GM12865 (cell line): Measurements from ENCODE around the gene PPFIBP2.

Experiments
- DNase-seq: peaks from one replicate; pipeline ENCODE4 v3.0.0; 2010; ENCODE audit warnings: low read depth
- H3K4me3 ChIP-seq: 2 replicates; pipeline ENCODE4 v1.5.1; 2011; ENCODE audit warnings: mild to moderate bottlenecking, low read depth, low read length, control low read depth
- TF ChIP-seq, protein P1 (sequence below): IDR thresholded peaks from 2 replicates; pipeline ENCODE4 v1.5.1; 2011; ENCODE audit warnings: low read length, control low read depth, low read depth, inconsistent platforms; ENCODE audit not compliant: insufficient read depth; ENCODE audit errors: missing control alignments

PPFIBP2 gene

DNA sequence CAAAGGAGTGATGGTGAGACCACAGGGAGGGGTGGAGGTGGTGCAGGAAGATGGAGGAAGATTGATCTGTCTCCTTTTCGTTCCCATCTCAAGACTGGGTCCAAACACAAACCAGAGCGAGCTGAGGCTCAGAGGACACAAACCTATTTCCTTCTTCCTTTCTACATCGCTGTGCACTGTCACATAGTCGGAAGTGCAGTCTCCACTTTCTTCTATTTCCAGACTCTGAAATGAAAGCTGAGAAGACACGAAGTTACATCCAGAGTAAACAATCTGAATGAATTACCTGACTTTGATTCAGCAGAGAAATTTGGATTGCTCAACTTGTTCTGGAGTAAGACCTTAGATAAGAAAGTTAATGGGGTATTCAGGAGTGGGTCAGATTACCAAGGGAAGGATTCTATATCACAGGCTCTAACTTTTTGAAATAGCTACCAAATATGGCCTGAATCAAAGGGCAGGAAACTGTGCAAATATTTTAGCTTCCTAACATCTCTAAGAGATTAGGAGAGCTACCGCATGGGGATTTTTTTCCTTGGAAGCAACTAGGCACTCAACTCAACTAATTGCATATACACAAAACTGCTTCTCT lies 178.1 kb downstream of the PPFIBP2 start:
- no peak overlapping the region for H3K4me3 ChIP-seq
- no peak for DNase-seq
- TF ChIP-seq, protein P1, sequence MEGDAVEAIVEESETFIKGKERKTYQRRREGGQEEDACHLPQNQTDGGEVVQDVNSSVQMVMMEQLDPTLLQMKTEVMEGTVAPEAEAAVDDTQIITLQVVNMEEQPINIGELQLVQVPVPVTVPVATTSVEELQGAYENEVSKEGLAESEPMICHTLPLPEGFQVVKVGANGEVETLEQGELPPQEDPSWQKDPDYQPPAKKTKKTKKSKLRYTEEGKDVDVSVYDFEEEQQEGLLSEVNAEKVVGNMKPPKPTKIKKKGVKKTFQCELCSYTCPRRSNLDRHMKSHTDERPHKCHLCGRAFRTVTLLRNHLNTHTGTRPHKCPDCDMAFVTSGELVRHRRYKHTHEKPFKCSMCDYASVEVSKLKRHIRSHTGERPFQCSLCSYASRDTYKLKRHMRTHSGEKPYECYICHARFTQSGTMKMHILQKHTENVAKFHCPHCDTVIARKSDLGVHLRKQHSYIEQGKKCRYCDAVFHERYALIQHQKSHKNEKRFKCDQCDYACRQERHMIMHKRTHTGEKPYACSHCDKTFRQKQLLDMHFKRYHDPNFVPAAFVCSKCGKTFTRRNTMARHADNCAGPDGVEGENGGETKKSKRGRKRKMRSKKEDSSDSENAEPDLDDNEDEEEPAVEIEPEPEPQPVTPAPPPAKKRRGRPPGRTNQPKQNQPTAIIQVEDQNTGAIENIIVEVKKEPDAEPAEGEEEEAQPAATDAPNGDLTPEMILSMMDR = no peak

DNA sequence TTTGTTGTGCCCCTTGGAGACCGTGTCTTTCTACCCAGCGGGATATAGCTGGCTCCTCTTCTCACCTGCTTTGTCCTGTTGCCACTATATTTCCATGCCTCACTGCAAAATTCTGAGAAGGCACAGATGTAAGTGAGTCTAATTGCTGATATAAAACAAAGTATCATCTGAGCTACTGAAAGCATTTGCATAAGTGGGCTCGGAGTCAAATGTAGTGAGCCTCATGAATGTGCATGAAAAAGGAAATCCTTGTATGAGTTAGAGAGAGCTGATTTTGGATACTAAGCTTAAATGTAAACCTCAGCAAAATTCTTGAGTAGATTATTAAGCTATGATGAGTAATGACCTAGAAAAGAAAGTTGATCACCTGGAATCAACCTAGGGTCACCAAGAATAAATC lies 178.6 kb downstream of the PPFIBP2 start:
- TF ChIP-seq, protein P1 = no peak
- no peak for DNase-seq
- no peak overlapping the region for H3K4me3 ChIP-seq

DNA sequence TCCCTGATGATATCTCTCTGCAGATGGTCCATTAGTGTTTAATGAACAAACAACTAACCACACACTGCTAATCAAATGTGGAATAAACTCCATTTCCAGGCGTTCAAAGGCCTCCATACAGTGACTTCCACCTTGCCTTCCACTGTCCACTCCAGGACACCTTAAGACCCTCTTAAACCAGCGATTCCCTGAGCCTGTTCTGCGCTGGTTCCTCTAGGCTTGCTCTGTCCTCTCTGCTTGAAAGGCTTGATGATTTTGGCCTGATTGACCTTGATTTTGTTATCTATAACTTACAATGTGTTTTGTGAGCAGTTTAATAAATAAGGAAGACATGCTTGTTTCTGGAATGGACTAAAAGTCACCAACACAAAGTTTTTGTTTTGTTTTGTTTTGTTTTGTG lies 180.4 kb downstream of the PPFIBP2 start:
- TF ChIP-seq, protein P1 = no peak
- H3K4me3 ChIP-seq = peak overlapping the region; percentile 27
- no peak for DNase-seq

DNA sequence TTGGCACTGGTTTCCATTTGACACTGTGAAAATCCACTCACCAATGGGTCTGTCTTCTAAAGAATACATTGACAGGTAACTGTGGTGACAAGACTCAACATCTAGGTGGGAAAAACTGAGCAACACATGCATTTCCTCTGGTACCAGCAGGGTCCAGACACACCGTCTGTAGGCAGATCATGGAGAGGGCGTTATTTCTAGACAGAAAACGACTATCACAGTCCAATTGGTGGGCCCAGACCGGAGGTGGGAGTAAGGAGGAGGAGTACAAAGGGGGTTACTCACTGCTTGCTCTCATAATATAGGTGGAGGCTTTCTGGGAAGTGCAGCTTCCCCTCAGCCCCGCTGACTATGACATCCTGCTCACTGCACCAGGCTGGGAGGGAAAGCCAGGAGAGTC lies 182.6 kb downstream of the PPFIBP2 start:
- no peak for DNase-seq
- H3K4me3 ChIP-seq = no peak overlapping the region
- TF ChIP-seq, protein P1 = no peak
